ENCODE data around the gene SMYD3. TPM values are rescaled to one million over a fixed set of nuclear protein-coding genes. Genes with fewer than 3 reads are reported as not detected.
A peak's percentile ranks its signal among the peaks of the same experiment; 100 is the strongest.

SMYD3 gene
- total and polyA plus RNA-seq, 2 of the 13 experiments (the other 11 are each of a cell fraction or from before 2014, with no cell fraction given): 27.7 to 35.8 TPM

DNA sequence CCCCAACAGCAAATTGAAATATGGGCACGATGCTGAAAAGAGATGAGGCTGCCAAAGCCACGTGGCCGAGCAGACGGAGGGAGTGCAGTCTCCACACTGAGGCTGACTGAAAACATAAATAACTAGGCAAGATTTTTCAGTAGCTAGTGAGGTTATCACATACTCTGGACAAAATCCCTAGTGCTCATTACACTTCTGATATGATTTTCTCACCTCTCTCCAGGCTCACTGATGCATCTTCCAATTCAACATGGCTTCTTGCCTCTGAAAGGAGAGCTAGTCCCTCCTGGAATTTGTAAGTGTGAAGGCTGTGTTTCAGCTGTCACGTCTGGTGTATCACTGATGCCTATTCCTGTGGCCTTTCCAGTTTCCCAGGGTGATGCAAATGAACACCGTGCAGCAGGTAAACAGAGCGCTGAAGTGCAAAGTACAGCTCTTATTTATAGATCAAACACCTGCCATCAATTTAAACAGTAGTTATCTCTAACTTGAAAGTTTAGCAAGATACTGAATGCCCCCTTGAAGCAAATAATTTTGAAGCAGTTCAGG, 696.2 kb downstream of the SMYD3 start (continued):
- TF ChIP-seq, protein P1, sequence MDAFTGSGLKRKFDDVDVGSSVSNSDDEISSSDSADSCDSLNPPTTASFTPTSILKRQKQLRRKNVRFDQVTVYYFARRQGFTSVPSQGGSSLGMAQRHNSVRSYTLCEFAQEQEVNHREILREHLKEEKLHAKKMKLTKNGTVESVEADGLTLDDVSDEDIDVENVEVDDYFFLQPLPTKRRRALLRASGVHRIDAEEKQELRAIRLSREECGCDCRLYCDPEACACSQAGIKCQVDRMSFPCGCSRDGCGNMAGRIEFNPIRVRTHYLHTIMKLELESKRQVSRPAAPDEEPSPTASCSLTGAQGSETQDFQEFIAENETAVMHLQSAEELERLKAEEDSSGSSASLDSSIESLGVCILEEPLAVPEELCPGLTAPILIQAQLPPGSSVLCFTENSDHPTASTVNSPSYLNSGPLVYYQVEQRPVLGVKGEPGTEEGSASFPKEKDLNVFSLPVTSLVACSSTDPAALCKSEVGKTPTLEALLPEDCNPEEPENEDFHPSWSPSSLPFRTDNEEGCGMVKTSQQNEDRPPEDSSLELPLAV (CRISPR knock-in tag; conservative IDR thresholded peaks at IDR 0.05; ENCODE audit: low read depth): no peak
- TF ChIP-seq, protein P2, sequence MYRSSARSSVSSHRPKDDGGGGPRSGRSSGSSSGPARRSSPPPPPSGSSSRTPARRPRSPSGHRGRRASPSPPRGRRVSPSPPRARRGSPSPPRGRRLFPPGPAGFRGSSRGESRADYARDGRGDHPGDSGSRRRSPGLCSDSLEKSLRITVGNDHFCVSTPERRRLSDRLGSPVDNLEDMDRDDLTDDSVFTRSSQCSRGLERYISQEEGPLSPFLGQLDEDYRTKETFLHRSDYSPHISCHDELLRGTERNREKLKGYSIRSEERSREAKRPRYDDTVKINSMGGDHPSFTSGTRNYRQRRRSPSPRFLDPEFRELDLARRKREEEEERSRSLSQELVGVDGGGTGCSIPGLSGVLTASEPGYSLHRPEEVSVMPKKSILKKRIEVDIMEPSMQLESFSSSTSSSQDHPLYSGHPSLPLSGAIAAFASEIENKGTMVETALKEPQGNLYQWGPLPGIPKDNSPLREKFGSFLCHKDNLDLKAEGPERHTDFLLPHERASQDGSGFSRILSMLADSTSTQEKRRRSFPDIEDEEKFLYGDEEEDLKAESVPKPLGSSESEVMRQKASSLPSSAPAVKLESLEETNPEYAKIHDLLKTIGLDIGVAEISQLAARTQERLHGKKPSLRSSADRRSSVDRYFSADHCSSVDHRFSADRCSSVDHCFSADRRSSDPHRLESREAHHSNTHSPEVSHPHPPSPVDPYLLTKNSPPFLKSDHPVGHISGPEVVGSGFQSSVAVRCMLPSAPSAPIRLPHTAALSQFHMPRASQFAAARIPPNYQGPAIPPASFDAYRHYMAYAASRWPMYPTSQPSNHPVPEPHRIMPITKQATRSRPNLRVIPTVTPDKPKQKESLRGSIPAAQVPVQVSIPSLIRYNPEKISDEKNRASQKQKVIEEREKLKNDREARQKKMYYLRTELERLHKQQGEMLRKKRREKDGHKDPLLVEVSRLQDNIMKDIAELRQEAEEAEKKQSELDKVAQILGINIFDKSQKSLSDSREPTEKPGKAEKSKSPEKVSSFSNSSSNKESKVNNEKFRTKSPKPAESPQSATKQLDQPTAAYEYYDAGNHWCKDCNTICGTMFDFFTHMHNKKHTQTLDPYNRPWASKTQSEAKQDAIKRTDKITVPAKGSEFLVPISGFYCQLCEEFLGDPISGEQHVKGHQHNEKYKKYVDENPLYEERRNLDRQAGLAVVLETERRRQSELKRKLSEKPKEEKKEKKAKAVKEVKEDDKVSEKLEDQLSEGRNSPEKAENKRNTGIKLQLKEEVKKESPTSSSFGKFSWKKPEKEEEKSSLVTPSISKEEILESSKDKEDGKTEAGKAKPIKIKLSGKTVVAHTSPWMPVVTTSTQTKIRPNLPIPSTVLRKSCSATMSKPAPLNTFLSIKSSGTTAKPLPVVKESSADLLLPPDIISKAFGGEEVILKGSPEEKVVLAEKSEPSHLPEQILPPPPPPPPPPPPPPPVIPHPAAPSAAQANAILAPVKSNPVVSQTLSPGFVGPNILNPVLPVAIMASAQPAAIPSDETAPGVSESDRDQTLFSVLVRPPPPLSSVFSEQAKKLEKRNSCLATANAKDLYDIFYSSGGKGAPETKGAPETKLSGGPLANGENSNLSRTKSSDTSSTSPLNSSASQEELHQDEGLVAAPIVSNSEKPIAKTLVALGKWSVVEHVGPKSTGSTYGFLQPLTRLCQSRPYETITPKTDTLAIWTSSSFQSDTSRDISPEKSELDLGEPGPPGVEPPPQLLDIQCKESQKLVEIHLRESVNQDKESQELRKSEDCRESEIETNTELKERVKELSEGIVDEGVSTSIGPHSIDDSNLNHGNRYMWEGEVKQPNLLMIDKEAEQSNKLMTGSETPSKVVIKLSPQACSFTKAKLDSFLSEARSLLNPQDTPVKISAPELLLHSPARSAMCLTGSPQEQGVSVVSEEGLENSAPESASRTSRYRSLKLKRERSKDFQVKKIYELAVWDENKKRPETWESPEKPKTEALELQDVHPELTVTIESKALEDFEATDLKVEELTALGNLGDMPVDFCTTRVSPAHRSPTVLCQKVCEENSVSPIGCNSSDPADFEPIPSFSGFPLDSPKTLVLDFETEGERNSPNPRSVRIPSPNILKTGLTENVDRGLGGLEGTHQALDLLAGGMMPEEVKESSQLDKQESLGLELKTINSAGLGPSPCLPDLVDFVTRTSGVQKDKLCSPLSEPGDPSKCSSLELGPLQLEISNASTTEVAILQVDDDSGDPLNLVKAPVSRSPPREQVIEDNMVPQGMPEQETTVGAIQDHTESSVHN (CRISPR knock-in tag; IDR thresholded peaks at IDR 0.05): no peak
- no peak for TF ChIP-seq ZNF7 (CRISPR knock-in tag; IDR thresholded peaks at IDR 0.05)
- TF ChIP-seq, protein P3, sequence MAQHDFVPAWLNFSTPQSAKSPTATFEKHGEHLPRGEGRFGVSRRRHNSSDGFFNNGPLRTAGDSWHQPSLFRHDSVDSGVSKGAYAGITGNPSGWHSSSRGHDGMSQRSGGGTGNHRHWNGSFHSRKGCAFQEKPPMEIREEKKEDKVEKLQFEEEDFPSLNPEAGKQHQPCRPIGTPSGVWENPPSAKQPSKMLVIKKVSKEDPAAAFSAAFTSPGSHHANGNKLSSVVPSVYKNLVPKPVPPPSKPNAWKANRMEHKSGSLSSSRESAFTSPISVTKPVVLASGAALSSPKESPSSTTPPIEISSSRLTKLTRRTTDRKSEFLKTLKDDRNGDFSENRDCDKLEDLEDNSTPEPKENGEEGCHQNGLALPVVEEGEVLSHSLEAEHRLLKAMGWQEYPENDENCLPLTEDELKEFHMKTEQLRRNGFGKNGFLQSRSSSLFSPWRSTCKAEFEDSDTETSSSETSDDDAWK (CRISPR knock-in tag; IDR thresholded peaks at IDR 0.05): no peak
- peak; percentile 84; the same call in 1 of the 2 replicates for TF ChIP-seq FOXK1 (CRISPR knock-in tag; IDR thresholded peaks at IDR 0.05; ENCODE audit: borderline replicate concordance, low read depth)
- TF ChIP-seq AGO2 (optimal IDR thresholded peaks at IDR 0.05; ENCODE audit: low read depth, low read length): no peak
- TF ChIP-seq HOXA3 (CRISPR knock-in tag; IDR thresholded peaks at IDR 0.05): peak; percentile 68; the same call in 1 of the 2 replicates
- TF ChIP-seq ZNF879 (CRISPR knock-in tag; IDR thresholded peaks at IDR 0.05): no peak
- TF ChIP-seq FOXP1 (IDR thresholded peaks at IDR 0.05): peak; percentile 64
- peak; percentile 90 for TF ChIP-seq FOXP1 (CRISPR knock-in tag; IDR thresholded peaks at IDR 0.05)
- TF ChIP-seq, protein P4, sequence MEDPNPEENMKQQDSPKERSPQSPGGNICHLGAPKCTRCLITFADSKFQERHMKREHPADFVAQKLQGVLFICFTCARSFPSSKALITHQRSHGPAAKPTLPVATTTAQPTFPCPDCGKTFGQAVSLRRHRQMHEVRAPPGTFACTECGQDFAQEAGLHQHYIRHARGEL (CRISPR knock-in tag; IDR thresholded peaks at IDR 0.05): no peak
- TF ChIP-seq, protein P5, sequence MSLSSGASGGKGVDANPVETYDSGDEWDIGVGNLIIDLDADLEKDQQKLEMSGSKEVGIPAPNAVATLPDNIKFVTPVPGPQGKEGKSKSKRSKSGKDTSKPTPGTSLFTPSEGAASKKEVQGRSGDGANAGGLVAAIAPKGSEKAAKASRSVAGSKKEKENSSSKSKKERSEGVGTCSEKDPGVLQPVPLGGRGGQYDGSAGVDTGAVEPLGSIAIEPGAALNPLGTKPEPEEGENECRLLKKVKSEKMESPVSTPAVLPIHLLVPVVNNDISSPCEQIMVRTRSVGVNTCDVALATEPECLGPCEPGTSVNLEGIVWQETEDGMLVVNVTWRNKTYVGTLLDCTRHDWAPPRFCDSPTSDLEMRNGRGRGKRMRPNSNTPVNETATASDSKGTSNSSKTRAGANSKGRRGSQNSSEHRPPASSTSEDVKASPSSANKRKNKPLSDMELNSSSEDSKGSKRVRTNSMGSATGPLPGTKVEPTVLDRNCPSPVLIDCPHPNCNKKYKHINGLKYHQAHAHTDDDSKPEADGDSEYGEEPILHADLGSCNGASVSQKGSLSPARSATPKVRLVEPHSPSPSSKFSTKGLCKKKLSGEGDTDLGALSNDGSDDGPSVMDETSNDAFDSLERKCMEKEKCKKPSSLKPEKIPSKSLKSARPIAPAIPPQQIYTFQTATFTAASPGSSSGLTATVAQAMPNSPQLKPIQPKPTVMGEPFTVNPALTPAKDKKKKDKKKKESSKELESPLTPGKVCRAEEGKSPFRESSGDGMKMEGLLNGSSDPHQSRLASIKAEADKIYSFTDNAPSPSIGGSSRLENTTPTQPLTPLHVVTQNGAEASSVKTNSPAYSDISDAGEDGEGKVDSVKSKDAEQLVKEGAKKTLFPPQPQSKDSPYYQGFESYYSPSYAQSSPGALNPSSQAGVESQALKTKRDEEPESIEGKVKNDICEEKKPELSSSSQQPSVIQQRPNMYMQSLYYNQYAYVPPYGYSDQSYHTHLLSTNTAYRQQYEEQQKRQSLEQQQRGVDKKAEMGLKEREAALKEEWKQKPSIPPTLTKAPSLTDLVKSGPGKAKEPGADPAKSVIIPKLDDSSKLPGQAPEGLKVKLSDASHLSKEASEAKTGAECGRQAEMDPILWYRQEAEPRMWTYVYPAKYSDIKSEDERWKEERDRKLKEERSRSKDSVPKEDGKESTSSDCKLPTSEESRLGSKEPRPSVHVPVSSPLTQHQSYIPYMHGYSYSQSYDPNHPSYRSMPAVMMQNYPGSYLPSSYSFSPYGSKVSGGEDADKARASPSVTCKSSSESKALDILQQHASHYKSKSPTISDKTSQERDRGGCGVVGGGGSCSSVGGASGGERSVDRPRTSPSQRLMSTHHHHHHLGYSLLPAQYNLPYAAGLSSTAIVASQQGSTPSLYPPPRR (CRISPR knock-in tag; IDR thresholded peaks at IDR 0.05; ENCODE audit: borderline replicate concordance): peak; percentile 86; the same call in 1 of the 2 replicates
- TF ChIP-seq HDAC2 (CRISPR knock-in tag; IDR thresholded peaks at IDR 0.05): peak; percentile 82
